Right lobe of liver (tissue), 6 donors: ENCODE results near the gene DOC2A. TPM values are rescaled to one million over a fixed set of nuclear protein-coding genes. Genes with fewer than 3 reads are reported as not detected.
"Not testable (repeated sequence)": the region's sequence is repeated elsewhere in the genome, so short reads cannot be mapped to it uniquely, and the experiment has no call there.

ENCODE experiments used
- ATAC-seq, 4 donors: fragments of 200-7000 bp; cut with Tn5 transposase; one replicate each; pipeline ENCODE4 v1.9.1; 2020; ENCODE audit warnings: mild to moderate bottlenecking in 4 of 4, moderate library complexity in 4 of 4
- DNase-seq, 3 donors: peaks; one replicate each; pipeline ENCODE4 v3.0.0-alpha.2; 2020
- H3K27ac ChIP-seq, 3 donors: fragments of 200-600 bp; one replicate each; pipeline ENCODE4 v1.8.0; 2022
- H3K27me3 ChIP-seq, 2 donors: fragments of 200-600 bp; one replicate each; pipeline ENCODE4 v1.8.0; 2022
- H3K36me3 ChIP-seq, 4 donors: fragments of 200-600 bp; sonication (generic) in 1 of 4; one replicate each; pipeline versions ENCODE4 v1.5.1 to v1.8.0; 2017 to 2022; ENCODE audit warnings: control low read depth in 1 of 4
- H3K4me1 ChIP-seq, 4 donors: fragments of 200-600 bp; sonication (generic) in 1 of 4; one replicate each; pipeline versions ENCODE4 v1.5.1 to v1.8.0; 2017 to 2022; ENCODE audit warnings: control low read depth in 1 of 4
- H3K4me3 ChIP-seq, 3 donors: fragments of 200-600 bp; one replicate each; pipeline ENCODE4 v1.8.0; 2022
- H3K9me3 ChIP-seq, 4 donors: fragments of 200-600 bp; sonication (generic) in 1 of 4; one replicate each; pipeline versions ENCODE4 v1.5.1 to v1.8.0; 2017 to 2022; ENCODE audit warnings: control low read depth in 1 of 4
- POLR2A ChIP-seq: fragments of 450-650 bp; IDR thresholded peaks from one replicate; pipeline ENCODE4 v1.6.1; 2017; ENCODE audit warnings: antibody characterized with exemption, mild to moderate bottlenecking
- WGBS: methylation state at CpG from one replicate; pipeline ENCODE4 v1.1.6; 2018; ENCODE audit warnings: low coverage, low lambda C conversion rate; ENCODE audit not compliant: insufficient coverage; ENCODE audit errors: missing lambda C conversion rate; 5-methylcytosine and 5-hydroxymethylcytosine counted together
- intact Hi-C, 2 donors: fragments of 100-400 bp; cut with DNase I; formaldehyde crosslinking; loops; one replicate each; pipeline versions ENCODE4 v1.11.2 to v1.14.1; 2022
- total RNA-seq, 6 experiments: library from RNA; depleted of rRNA in 2 of 6; stranded (reverse); fragments of >200 nt in 2 of 6; fragmentation: NEBNext Ultra II Directional in 3 of 6; extraction: Animal tissue kit (Norgen Biotek cat#: 25700) in 3 of 6; gene quantifications; one replicate each; pipeline versions ENCODE4 v1.1.0 to v1.2.4, GENCODE V29; 2016 to 2023
- TF ChIP-seq, protein P1 (sequence below), 4 donors: fragments of 200-600 bp in 3 of 4; fragments of 450-650 bp in 1 of 4; IDR thresholded peaks; one replicate each; pipeline versions ENCODE4 v1.5.1 to v1.8.0; 2016 to 2022; ENCODE audit warnings: antibody characterized with exemption in 4 of 4, mild to moderate bottlenecking in 2 of 4
- donor health status: DM: no; HTN: yes; CAD: no.
- donor health status: DM: no; HTN: no; CAD: no.
- donor health status: DM: no; HTN: no; CAD: no.
- donor health status: DM: no; HTN: yes; CAD: no.
- donor health status: DM: no; HTN: yes; CAD: no.

The DOC2A gene
- total RNA-seq, 6 experiments from 2014 or later: 0.16 to 0.66 (median 0.33) TPM; not detected in 3

DNA sequence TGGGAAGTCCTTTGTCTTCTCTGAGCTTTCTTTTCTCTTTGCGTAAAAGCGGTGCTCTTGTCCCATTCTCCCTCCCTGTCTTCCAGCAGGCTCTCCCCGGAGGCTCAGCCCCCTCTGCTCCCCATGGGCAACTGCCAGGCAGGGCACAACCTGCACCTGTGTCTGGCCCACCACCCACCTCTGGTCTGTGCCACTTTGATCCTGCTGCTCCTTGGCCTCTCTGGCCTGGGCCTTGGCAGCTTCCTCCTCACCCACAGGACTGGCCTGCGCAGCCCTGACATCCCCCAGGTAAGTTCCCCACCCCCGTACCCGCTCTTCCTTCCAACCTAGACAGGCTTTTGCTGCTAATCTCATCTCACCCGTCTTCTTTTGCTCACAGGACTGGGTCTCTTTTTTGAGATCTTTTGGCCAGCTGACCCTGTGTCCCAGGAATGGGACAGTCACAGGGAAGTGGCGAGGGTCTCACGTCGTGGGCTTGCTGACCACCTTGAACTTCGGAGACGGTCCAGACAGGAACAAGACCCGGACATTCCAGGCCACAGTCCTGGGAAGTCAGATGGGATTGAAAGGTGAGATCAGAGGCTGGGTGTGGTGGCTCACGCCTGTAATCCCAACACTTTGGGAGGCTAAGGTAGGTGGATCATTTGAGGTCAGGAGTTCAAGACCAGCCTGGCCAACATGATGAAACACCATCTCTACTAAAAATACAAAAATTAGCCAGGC is 47.6 kb downstream of the DOC2A start:
- no peak for TF ChIP-seq POLR2A
- ATAC-seq (no peak), DNase-seq (no peak)
- no peaks in the 10 kb centered on the region for H3K27me3 ChIP-seq
- H3K9me3 ChIP-seq: no peaks in the 10 kb centered on the region
- 70% methylated on average over 12 of the region's 14 CpGs for WGBS
- H3K4me3 ChIP-seq: peak overlapping the region in 2 of 3 donors; percentile 74 to 79
- H3K4me1 ChIP-seq: peaks cover 0 to 33% (median 4%) of the 10 kb centered on the region in 4 donors
- intact Hi-C loops: no loop called here
- peak overlapping the region; percentile 83 to 90 (median 83) for H3K27ac ChIP-seq
- peaks cover 0 to 5% (median 0%) of the 10 kb centered on the region in 4 donors for H3K36me3 ChIP-seq

DNA sequence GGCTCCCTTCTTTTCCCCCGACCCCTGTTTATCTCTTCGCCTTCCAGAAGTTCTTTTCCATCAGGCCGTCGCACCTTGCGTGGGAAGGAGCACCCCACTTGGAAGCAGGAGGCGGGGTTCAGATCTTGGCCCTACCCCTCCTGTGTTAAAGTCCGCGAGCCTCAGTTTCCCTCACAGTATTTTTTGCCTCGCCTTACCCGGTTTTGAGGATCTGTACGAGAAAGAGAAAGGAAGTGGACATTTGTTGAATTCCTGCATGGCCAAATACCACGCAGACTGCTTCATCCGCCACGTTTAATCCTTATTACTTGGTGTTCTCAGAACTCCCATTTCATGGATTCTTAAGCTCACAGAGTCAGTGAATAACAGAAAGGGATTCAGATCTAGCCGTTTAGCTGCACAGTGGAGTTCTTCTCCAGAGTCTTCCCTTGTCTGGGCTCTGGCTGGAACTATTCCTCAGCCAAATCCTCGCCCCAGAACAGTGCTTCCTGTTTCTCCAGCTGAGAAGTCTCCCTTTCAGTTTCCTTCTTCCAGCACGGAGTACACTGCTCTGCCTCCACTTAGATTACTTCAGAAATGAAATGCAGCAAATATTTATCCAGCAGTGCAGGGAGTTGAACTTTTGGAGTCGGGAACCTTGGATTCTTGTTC is 48.4 kb downstream of the DOC2A start:
- intact Hi-C loops: no loop called here
- H3K4me1 ChIP-seq: peaks cover 0 to 33% (median 4%) of the 10 kb centered on the region in 4 donors
- peak overlapping the region; percentile 72 to 79 (median 74) for H3K4me3 ChIP-seq
- H3K27ac ChIP-seq: peak overlapping the region; percentile 83 to 90 (median 83)
- H3K9me3 ChIP-seq: no peaks in the 10 kb centered on the region
- 5% methylated on average over 17 of the region's 18 CpGs for WGBS
- DNase-seq (no peak), ATAC-seq (peak; percentile 31 to 57 (median 50))
- TF ChIP-seq POLR2A: no peak
- TF ChIP-seq, protein P1, sequence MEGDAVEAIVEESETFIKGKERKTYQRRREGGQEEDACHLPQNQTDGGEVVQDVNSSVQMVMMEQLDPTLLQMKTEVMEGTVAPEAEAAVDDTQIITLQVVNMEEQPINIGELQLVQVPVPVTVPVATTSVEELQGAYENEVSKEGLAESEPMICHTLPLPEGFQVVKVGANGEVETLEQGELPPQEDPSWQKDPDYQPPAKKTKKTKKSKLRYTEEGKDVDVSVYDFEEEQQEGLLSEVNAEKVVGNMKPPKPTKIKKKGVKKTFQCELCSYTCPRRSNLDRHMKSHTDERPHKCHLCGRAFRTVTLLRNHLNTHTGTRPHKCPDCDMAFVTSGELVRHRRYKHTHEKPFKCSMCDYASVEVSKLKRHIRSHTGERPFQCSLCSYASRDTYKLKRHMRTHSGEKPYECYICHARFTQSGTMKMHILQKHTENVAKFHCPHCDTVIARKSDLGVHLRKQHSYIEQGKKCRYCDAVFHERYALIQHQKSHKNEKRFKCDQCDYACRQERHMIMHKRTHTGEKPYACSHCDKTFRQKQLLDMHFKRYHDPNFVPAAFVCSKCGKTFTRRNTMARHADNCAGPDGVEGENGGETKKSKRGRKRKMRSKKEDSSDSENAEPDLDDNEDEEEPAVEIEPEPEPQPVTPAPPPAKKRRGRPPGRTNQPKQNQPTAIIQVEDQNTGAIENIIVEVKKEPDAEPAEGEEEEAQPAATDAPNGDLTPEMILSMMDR (IDR thresholded peaks at IDR 0.05): no peak
- no peaks in the 10 kb centered on the region for H3K36me3 ChIP-seq
- H3K27me3 ChIP-seq: no peaks in the 10 kb centered on the region

DNA sequence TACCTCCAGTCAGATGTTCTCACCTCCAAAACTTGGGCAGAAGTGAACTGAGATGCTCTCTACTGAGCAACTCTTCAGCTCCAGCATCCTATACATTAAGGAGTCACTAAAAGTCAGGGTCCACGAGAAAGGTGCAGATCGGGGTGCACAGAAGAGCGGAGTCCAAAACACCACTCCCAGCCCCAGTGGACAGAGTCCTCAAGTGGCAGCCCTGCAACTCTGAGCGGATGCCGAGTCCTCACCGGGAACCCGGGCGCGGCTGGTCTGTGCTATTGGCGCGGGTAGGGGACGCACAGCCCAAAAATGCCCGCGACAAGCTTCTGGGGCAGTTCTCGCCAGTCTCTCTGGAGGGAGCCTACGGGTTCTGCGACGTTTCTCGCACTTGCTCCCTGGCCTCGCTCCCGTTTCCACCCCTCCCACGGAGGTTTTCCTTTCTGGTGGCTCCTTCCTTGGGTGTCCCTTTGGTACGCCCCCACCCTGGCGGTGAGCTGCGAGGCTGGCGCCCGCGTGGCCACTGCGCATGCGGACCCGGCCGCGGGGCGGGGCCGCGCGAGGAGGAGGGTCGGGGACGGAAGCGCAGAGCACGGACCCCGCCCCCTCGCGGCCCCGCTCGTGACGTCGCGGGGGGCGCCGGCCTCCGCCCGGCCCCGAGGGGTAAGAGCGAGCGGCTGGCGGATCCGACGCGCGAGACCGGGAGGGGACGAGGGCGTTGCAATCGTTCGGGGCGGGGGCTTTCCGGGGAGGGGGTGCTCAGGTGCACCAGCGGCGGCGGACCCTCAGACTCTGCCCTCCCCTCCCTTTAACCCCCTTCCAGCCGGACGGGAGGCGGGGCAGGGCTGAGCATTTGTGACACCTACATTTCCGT is 49.1 kb downstream of the DOC2A start, which contains the start of gene TMEM219:
Gene TMEM219 (plus strand): TSS at position 601 of the 865 bp plus-strand sequence. CDS start 1,065 bp downstream, outside the sequence.
- no peaks in the 10 kb centered on the region for H3K9me3 ChIP-seq
- intact Hi-C loops: no loop called here
- H3K4me3 ChIP-seq: peak within 1 kb of the TSS; percentile 72 to 79 (median 74)
- DNase-seq: peak; percentile 90 to 92 (median 92)
- peak; percentile 90 to 97 (median 95) for ATAC-seq
- peaks cover 0 to 33% (median 4%) of the 10 kb centered on the region in 4 donors for H3K4me1 ChIP-seq
- H3K27me3 ChIP-seq: no peaks in the 10 kb centered on the region
- peak within 1 kb of the TSS; percentile 83 to 90 (median 83) for H3K27ac ChIP-seq
- TF ChIP-seq, protein P1 (IDR thresholded peaks at IDR 0.05): peak; percentile 33 to 68 (median 35)
- no peak for TF ChIP-seq POLR2A
- 0% methylated on average over 14 of the region's 75 CpGs for WGBS
- H3K36me3 ChIP-seq: no peaks in the 10 kb centered on the region

DNA sequence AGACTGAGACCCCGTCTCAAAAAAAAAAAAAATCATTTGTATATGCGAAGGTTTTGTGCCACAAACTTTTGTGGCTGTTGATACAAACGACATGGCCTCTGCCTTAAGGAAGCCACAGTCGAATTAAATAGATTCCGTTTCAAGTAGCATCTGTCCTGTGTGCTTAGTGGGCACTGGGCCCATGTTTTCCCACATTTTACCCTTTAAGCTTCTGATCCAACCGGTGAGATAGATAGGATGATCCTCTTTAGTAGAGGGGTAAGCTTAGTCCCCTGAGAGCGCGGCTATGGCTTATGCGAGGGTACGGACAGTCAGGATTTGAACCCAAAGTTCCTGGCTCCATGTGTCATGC is 49.7 kb downstream of the DOC2A start:
- intact Hi-C loops: no loop called here
- ATAC-seq (no peak), DNase-seq (no peak)
- Histone ChIP-seq H3K36me3 (no peaks in the 10 kb centered on the region), H3K4me1 (peaks cover 0 to 30% (median 4%) of the 10 kb centered on the region in 4 donors), H3K27me3 (no peaks in the 10 kb centered on the region), H3K4me3 (peak overlapping the region; percentile 72 to 79 (median 74)), H3K9me3 (no peaks in the 10 kb centered on the region), H3K27ac (peak overlapping the region in 2 of 3 donors; percentile 83 to 90)
- WGBS: 70% methylated on average over 6 of the region's 10 CpGs
- TF ChIP-seq, protein P1 (IDR thresholded peaks at IDR 0.05): no peak
- no peak for TF ChIP-seq POLR2A

DNA sequence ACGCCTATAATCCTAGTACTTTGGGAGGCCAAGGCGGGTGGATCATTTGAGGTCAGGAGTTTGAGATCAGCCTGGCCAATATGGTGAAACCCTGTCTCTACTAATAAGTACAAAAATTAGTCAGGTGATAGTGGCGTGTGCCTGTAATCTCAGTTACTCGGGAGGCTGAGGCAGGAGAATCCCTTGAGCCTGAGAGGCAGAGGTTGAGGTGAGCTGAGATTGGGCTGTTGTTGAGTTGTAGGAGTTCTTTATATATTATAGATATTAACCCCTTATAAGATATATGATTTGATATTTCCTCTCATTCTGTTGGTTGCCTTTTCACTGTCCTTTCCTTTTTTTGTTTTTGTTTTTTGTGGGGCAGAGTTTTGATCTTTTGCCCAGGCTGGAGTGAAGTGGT is 51.0 kb downstream of the DOC2A start:
- WGBS: 74% methylated on average over 4 of the region's 4 CpGs
- intact Hi-C loops, ATAC-seq, H3K27ac ChIP-seq, DNase-seq, H3K36me3 ChIP-seq, H3K27me3 ChIP-seq, H3K4me3 ChIP-seq, H3K9me3 ChIP-seq: not testable (repeated sequence)
- H3K4me1 ChIP-seq: peaks cover 0 to 17% (median 1%) of the 10 kb centered on the region in 4 donors
